GM19025 (cell line): Measurements from ENCODE around the gene PPP2R5E.

Experiments
- ATAC-seq: cut with Tn5 transposase; IDR thresholded peaks from one replicate; pipeline ENCODE4 v1.9.1; 2021; ENCODE audit warnings: mild to moderate bottlenecking, low read depth, moderate library complexity; ENCODE audit not compliant: unreplicated experiment

Gene PPP2R5E

GRCh38 chr14:63474844-63475243, 68.3 kb downstream of the PPP2R5E start:
- ATAC-seq, result no peak

GRCh38 chr14:63474111-63474510, 69.1 kb downstream of the PPP2R5E start:
- no peak for ATAC-seq

GRCh38 chr14:63472986-63473788, 70.0 kb downstream of the PPP2R5E start:
- ATAC-seq, result no peak

- ATAC-seq, result peak; percentile 85
Measured at GRCh38 chr14:63470962-63471793, 72.0 kb downstream of the PPP2R5E start.

- ATAC-seq, result no peak
Measured at GRCh38 chr14:63468294-63468693, 74.9 kb downstream of the PPP2R5E start.

- no peak for ATAC-seq
Measured at GRCh38 chr14:63467440-63468072, 75.6 kb downstream of the PPP2R5E start.

- no peak for ATAC-seq
Measured at GRCh38 chr14:63465347-63465746, 77.8 kb downstream of the PPP2R5E start.

GRCh38 chr14:63460680-63461369, 82.4 kb downstream of the PPP2R5E start:
- ATAC-seq, result no peak

GRCh38 chr14:63459738-63460137, 83.4 kb downstream of the PPP2R5E start:
- ATAC-seq, result no peak

- no peak for ATAC-seq
Measured at GRCh38 chr14:63457498-63457897, 85.7 kb downstream of the PPP2R5E start.

- ATAC-seq, result peak; percentile 74
Measured at GRCh38 chr14:63454863-63455622, 88.1 kb downstream of the PPP2R5E start.

- ATAC-seq, result no peak
Measured at GRCh38 chr14:63454436-63454835, 88.7 kb downstream of the PPP2R5E start.

- no peak for ATAC-seq
Measured at GRCh38 chr14:63453443-63453936, 89.7 kb downstream of the PPP2R5E start.

- ATAC-seq, result no peak
Measured at GRCh38 chr14:63452796-63453195, 90.4 kb downstream of the PPP2R5E start.

- no peak for ATAC-seq
Measured at GRCh38 chr14:63448841-63449240, 94.3 kb downstream of the PPP2R5E start.

- no peak for ATAC-seq
Measured at GRCh38 chr14:63444588-63444987, 98.6 kb downstream of the PPP2R5E start.

GRCh38 chr14:63443988-63444387, 99.2 kb downstream of the PPP2R5E start:
- ATAC-seq, result no peak

GRCh38 chr14:63443361-63443760, 99.8 kb downstream of the PPP2R5E start:
- no peak for ATAC-seq

- ATAC-seq, result no peak
Measured at GRCh38 chr14:63438065-63438757, 105.0 kb downstream of the PPP2R5E start.
